ENCODE measurements around the gene MGME1. TPM values are rescaled to one million over a fixed set of nuclear protein-coding genes. Genes with fewer than 3 reads are reported as not detected.

Gene MGME1
- total RNA-seq, 2 experiments from 2014 or later: 28.2 to 30.5 TPM

DNA sequence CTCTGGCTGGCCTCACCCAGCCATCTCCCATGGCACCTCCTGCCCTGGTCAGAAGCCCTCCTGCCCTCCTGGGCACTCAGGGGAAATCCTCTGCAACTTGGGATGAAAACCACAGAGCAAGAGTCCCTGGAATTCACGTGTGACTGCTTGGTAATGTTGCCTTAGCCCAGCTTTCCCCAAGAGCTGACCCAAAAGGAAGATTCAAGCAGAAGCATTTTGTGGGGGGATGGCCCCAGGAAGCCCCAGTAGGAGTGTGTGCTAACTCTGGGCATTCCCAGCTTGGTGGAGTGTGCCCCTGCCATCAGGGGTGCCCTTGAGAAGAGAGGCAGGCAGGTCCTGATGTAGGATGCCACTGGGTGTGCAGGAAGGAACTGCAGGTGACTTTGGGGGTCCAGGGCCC, 35.7 kb upstream of the MGME1 start:
- Mint-ChIP-seq H3K27me3 (no peaks in the 10 kb centered on the region), H3K9me3 (no peaks in the 10 kb centered on the region), H3K27ac (no peak overlapping the region), H3K4me1 (ENCODE audit: low read depth) (peaks cover 3% of the 10 kb centered on the region), H3K36me3 (ENCODE audit: low read depth) (no peaks in the 10 kb centered on the region), H3K4me3 (no peak overlapping the region)
- CTCF ChIA-PET: interaction anchor here (0.6 to 1.2 kb wide), 2 partner anchors 9 to 360 kb away, joined by 3 read pairs; no protein-coding TSS in a partner anchor
- intact Hi-C loops (cut with micrococcal nuclease): no loop called here
- no peak for ATAC-seq
- no peak for DNase-seq
- POLR2A ChIA-PET: interaction anchor here (1.0 kb wide), 1 partner anchor 13 kb away, joined by 3 read pairs; no protein-coding TSS in a partner anchor
- TF ChIP-seq, protein P1, sequence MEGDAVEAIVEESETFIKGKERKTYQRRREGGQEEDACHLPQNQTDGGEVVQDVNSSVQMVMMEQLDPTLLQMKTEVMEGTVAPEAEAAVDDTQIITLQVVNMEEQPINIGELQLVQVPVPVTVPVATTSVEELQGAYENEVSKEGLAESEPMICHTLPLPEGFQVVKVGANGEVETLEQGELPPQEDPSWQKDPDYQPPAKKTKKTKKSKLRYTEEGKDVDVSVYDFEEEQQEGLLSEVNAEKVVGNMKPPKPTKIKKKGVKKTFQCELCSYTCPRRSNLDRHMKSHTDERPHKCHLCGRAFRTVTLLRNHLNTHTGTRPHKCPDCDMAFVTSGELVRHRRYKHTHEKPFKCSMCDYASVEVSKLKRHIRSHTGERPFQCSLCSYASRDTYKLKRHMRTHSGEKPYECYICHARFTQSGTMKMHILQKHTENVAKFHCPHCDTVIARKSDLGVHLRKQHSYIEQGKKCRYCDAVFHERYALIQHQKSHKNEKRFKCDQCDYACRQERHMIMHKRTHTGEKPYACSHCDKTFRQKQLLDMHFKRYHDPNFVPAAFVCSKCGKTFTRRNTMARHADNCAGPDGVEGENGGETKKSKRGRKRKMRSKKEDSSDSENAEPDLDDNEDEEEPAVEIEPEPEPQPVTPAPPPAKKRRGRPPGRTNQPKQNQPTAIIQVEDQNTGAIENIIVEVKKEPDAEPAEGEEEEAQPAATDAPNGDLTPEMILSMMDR (IDR thresholded peaks at IDR 0.05): no peak

DNA sequence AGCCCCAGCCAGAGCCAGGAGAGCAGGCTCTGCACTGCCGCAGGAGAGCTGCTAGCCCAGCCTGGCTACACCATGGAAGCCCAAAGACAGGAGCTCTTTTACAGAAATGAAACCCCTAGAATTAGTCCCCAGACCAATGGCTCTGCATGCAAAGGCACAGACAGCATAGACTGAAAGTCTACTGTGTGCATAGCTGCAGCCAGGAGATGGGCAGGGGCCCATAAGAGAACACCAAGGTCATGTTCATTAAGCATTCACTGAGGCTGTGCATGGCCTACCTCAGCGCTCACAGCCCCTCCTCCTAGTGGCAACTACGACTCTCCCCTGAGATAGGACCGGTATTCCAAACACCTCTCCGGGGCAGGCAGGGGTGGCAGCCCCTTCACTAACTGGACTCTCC, 35.1 kb upstream of the MGME1 start:
- no peaks in the 10 kb centered on the region for H3K36me3 Mint-ChIP-seq (ENCODE audit: low read depth)
- H3K27ac Mint-ChIP-seq: no peak overlapping the region
- intact Hi-C loops (cut with micrococcal nuclease): no loop called here
- H3K4me1 Mint-ChIP-seq (ENCODE audit: low read depth): peaks cover 4% of the 10 kb centered on the region
- no peak for ATAC-seq
- TF ChIP-seq, protein P1 (IDR thresholded peaks at IDR 0.05): no peak
- DNase-seq: no peak
- no peak overlapping the region for H3K4me3 Mint-ChIP-seq
- H3K27me3 Mint-ChIP-seq: no peaks in the 10 kb centered on the region
- ChIA-PET POLR2A (no interaction called here), CTCF (interaction anchor here (0.6 to 1.6 kb wide), 3 partner anchors 8 to 360 kb away, joined by 3 read pairs; no protein-coding TSS in a partner anchor)
- H3K9me3 Mint-ChIP-seq: no peaks in the 10 kb centered on the region

DNA sequence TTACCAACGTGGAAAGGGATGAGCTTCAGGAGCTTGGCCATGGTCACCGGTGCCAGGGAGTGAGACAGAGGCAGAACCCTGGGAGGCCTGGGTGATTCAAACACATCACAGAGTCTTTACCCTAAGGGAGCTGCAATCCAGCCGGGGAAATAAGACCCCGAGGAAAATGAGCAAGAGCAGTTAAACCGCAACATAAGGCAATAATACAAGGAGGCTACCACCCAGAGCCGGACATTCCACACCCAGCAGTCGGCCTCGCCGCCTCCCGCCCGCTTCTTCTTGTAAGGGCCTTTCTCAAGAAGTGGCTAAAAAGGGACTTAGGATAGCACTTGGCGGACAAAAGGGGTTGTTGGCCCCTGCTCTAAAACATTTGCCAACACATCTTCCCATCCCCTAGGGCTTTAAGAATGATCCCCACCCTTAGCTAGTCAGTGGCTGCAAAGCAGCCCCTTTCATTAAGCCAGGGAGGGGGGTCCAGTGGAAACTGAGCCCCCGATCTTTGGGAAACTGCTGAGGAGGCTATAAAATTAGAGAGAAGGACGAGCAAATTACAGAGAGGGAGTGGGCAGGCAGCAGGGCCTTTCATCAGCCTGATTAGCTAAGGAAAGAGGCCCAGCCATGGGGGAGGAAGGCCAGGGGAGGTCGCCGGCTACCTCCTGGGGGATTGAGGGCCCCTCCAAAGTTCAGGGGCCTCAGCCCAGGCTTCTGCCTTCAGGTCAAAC, 34.5 kb upstream of the MGME1 start:
- Mint-ChIP-seq H3K4me1 (ENCODE audit: low read depth) (peaks cover 10% of the 10 kb centered on the region), H3K27me3 (no peaks in the 10 kb centered on the region), H3K36me3 (ENCODE audit: low read depth) (no peaks in the 10 kb centered on the region), H3K27ac (no peak overlapping the region), H3K9me3 (no peaks in the 10 kb centered on the region), H3K4me3 (no peak overlapping the region)
- TF ChIP-seq, protein P1 (IDR thresholded peaks at IDR 0.05): no peak
- no peak for ATAC-seq
- ChIA-PET CTCF (interaction anchor here (1.2 to 1.6 kb wide), 2 partner anchors 8 to 38 kb away, joined by 3 read pairs; no protein-coding TSS in a partner anchor), POLR2A (no interaction called here)
- intact Hi-C loops (cut with micrococcal nuclease): no loop called here
- DNase-seq: no peak

DNA sequence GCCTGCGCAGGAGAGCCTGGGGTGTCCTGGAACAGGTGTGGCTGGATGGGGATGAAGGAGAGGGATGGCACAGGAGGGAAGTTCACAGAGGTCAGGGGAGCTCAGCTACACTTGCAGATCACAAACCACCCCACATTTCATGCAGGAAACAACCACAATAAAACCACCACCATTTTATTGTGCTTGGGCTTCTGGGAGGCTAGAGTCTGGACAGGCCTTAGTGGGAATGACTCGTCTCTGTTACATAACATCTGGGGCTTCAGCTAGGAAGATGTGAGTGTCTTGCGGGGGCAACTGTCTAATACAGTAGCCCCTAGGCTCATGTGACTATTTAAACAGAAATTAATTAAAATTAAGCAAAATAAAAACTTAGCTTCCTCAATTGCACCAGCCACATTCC, 33.6 kb upstream of the MGME1 start:
- ATAC-seq: no peak
- ChIA-PET POLR2A (no interaction called here), CTCF (interaction anchor here (1.4 to 1.6 kb wide), 2 partner anchors 37 to 39 kb away, joined by 3 read pairs; no protein-coding TSS in a partner anchor)
- Mint-ChIP-seq H3K36me3 (ENCODE audit: low read depth) (peaks cover 1% of the 10 kb centered on the region), H3K27me3 (no peaks in the 10 kb centered on the region), H3K4me1 (ENCODE audit: low read depth) (peaks cover 19% of the 10 kb centered on the region), H3K4me3 (no peak overlapping the region), H3K27ac (no peak overlapping the region), H3K9me3 (no peaks in the 10 kb centered on the region)
- intact Hi-C loops (cut with micrococcal nuclease): no loop called here
- no peak for DNase-seq
- TF ChIP-seq, protein P1 (IDR thresholded peaks at IDR 0.05): no peak

DNA sequence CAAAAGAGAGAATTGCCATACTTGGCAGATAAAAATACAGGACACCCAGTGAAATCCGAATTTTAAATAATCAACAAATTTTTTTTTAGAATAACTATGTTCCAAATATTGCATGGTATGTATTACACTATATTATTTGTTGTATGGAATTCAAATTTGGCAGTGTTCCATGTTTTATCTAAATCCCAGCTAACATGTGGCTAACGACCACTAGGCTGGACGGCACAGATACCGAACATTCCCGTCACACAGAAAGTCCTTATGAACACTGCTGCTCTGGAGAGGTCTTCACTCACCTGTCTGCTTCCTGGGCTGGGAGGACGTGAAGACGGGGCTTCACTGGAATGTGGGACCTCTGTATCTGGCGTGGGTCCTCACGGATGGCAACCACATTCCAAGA, 33.1 kb upstream of the MGME1 start:
- H3K36me3 Mint-ChIP-seq (ENCODE audit: low read depth): peaks cover 4% of the 10 kb centered on the region
- H3K4me1 Mint-ChIP-seq (ENCODE audit: low read depth): peaks cover 25% of the 10 kb centered on the region
- POLR2A ChIA-PET: no interaction called here
- TF ChIP-seq, protein P1 (IDR thresholded peaks at IDR 0.05): no peak
- DNase-seq (no peak), ATAC-seq (no peak)
- CTCF ChIA-PET: interaction anchor here (1.4 kb wide), 1 partner anchor 38 kb away, joined by 3 read pairs; no protein-coding TSS in a partner anchor
- H3K27ac Mint-ChIP-seq: no peak overlapping the region
- H3K9me3 Mint-ChIP-seq: no peaks in the 10 kb centered on the region
- intact Hi-C loops (cut with micrococcal nuclease): no loop called here
- H3K4me3 Mint-ChIP-seq: no peak overlapping the region
- H3K27me3 Mint-ChIP-seq: no peaks in the 10 kb centered on the region
